Measurements from ENCODE around the gene DFFB. TPM values are rescaled to one million over a fixed set of nuclear protein-coding genes. Genes with fewer than 3 reads are reported as not detected.

DFFB gene
- total RNA-seq, 4 donors from 2014 or later, result 0.51 to 17.9 (median 9.3) TPM

DNA sequence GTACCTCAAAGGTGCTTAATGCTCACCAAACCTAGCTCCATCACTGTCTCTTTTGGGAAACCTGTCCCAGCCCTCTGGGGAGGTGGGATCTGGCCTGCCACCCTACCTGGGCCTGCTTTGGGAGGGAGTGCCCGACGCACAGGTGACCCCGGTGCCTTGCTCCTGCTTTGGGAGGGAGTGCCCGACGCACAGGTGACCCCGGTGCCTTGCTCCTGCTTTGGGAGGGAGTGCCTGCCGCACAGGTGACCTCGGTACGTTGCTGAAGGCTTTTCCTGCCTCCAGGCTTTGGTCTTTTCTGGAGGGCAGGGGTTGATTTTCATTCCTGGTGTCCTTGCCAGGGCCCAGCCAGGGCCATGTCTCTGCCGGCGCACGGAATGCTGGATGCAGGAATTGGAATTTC, 68.0 kb downstream of the DFFB start:
- no peak overlapping the region for H3K27ac ChIP-seq
- H3K36me3 ChIP-seq, result no peaks in the 10 kb centered on the region
- H3K4me3 ChIP-seq, result no peak overlapping the region
- DNase-seq, result no peak
- intact Hi-C loops (cut with DNase I; ENCODE audit: low total_unique reads), result no loop called here
- TF ChIP-seq CTCF (IDR thresholded peaks at IDR 0.05), result no peak
- no peak for TF ChIP-seq POLR2A (IDR thresholded peaks at IDR 0.05)
- no peaks in the 10 kb centered on the region for H3K9me3 ChIP-seq
- H3K4me1 ChIP-seq, result no peaks in the 10 kb centered on the region
- no peaks in the 10 kb centered on the region for H3K27me3 ChIP-seq

GRCh38 chr1:3925762-3926161, 68.5 kb downstream of the DFFB start:
- Histone ChIP-seq H3K9me3 (no peaks in the 10 kb centered on the region), H3K27me3 (no peaks in the 10 kb centered on the region)
- intact Hi-C loops (cut with DNase I; ENCODE audit: low total_unique reads), result no loop called here

GRCh38 chr1:3926956-3927355, 69.7 kb downstream of the DFFB start:
- Histone ChIP-seq H3K27ac (no peak overlapping the region), H3K27me3 (no peaks in the 10 kb centered on the region), H3K4me3 (no peak overlapping the region), H3K36me3 (no peaks in the 10 kb centered on the region), H3K9me3 (no peaks in the 10 kb centered on the region), H3K4me1 (no peaks in the 10 kb centered on the region)
- intact Hi-C loops (cut with DNase I; ENCODE audit: low total_unique reads), result no loop called here
- no peak for TF ChIP-seq CTCF (IDR thresholded peaks at IDR 0.05)
- no peak for DNase-seq

More at GRCh38 chr1:3925762-3926161, 68.5 kb downstream of the DFFB start:
- Histone ChIP-seq H3K4me3 (no peak overlapping the region), H3K4me1 (no peaks in the 10 kb centered on the region), H3K36me3 (no peaks in the 10 kb centered on the region), H3K27ac (no peak overlapping the region)
- no peak for DNase-seq
- TF ChIP-seq POLR2A (IDR thresholded peaks at IDR 0.05), result no peak
- TF ChIP-seq CTCF (IDR thresholded peaks at IDR 0.05), result no peak

- no peak overlapping the region for H3K4me3 ChIP-seq
- no peaks in the 10 kb centered on the region for H3K4me1 ChIP-seq
- no peak for DNase-seq
- TF ChIP-seq POLR2A (IDR thresholded peaks at IDR 0.05) (no peak), CTCF (IDR thresholded peaks at IDR 0.05) (no peak)
- H3K27me3 ChIP-seq, result no peaks in the 10 kb centered on the region
- no peak overlapping the region for H3K27ac ChIP-seq
- H3K9me3 ChIP-seq, result no peaks in the 10 kb centered on the region
- H3K36me3 ChIP-seq, result no peaks in the 10 kb centered on the region
- intact Hi-C loops (cut with DNase I; ENCODE audit: low total_unique reads), result no loop called here
Measured at GRCh38 chr1:3928586-3928985, 71.3 kb downstream of the DFFB start.

DNA sequence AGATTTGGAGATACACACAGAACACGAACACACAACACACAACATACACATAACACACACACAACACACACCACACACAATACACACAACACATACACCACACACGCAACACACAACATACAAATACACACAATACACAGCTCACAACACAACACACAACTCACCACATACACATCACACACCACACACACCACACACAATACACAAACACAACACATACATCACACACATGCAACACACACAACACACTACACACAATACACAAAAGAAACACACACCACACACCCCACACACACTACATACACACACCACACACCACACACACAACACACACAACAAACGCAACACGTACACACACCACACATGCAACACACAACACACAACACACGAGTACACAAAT, 71.8 kb downstream of the DFFB start:
- Histone ChIP-seq H3K27ac (no peak overlapping the region), H3K9me3 (no peaks in the 10 kb centered on the region), H3K27me3 (no peaks in the 10 kb centered on the region), H3K4me1 (no peaks in the 10 kb centered on the region), H3K4me3 (no peak overlapping the region), H3K36me3 (no peaks in the 10 kb centered on the region)
- no peak for TF ChIP-seq POLR2A (IDR thresholded peaks at IDR 0.05)
- TF ChIP-seq CTCF (IDR thresholded peaks at IDR 0.05), result no peak
- intact Hi-C loops (cut with DNase I; ENCODE audit: low total_unique reads), result no loop called here
- DNase-seq, result no peak
